Parathyroid adenoma (tissue), 2 donors: ENCODE measurements around the gene RPS26.

Source experiments
- H2AFZ ChIP-seq: fragments of 300-600 bp; sonication (generic); one replicate; pipeline ENCODE4 v1.7.0; 2017; ENCODE audit warnings: antibody characterized with exemption, mild to moderate bottlenecking
- H3K27ac ChIP-seq: fragments of 300-600 bp; sonication (generic); one replicate; pipeline ENCODE4 v1.7.0; 2017
- H3K27me3 ChIP-seq: fragments of 300-600 bp; sonication (generic); one replicate; pipeline ENCODE4 v1.7.0; 2017; ENCODE audit warnings: low read length; ENCODE audit not compliant: control insufficient read depth, insufficient read depth
- H3K36me3 ChIP-seq: fragments of 300-600 bp; sonication (generic); one replicate; pipeline ENCODE4 v1.7.0; 2017; ENCODE audit warnings: low read length; ENCODE audit not compliant: control insufficient read depth, insufficient read depth
- H3K4me1 ChIP-seq: fragments of 300-600 bp; sonication (generic); one replicate; pipeline ENCODE4 v1.7.0; 2017; ENCODE audit warnings: control low read depth
- H3K4me2 ChIP-seq: fragments of 300-600 bp; sonication (generic); one replicate; pipeline ENCODE4 v1.7.0; 2017; ENCODE audit warnings: low read length
- H3K4me3 ChIP-seq: fragments of 300-600 bp; sonication (generic); one replicate; pipeline ENCODE4 v1.7.0; 2017; ENCODE audit warnings: low read depth, low read length
- H3K79me2 ChIP-seq: fragments of 300-600 bp; sonication (generic); one replicate; pipeline ENCODE4 v1.7.0; 2017; ENCODE audit warnings: control low read depth
- H3K9ac ChIP-seq: fragments of 300-600 bp; sonication (generic); one replicate; pipeline ENCODE4 v1.7.0; 2017; ENCODE audit warnings: mild to moderate bottlenecking
- H3K9me3 ChIP-seq: fragments of 300-600 bp; sonication (generic); one replicate; pipeline ENCODE4 v1.7.0; 2017; ENCODE audit warnings: low read length; ENCODE audit not compliant: control insufficient read depth
- TF ChIP-seq, protein P1 (sequence below): fragments of 300-600 bp; sonication (generic); IDR thresholded peaks from one replicate; pipeline ENCODE4 v1.7.0; 2017; ENCODE audit warnings: antibody characterized with exemption, mild to moderate bottlenecking
- donor health status: primary hyperparathyroidism.

Gene RPS26

DNA sequence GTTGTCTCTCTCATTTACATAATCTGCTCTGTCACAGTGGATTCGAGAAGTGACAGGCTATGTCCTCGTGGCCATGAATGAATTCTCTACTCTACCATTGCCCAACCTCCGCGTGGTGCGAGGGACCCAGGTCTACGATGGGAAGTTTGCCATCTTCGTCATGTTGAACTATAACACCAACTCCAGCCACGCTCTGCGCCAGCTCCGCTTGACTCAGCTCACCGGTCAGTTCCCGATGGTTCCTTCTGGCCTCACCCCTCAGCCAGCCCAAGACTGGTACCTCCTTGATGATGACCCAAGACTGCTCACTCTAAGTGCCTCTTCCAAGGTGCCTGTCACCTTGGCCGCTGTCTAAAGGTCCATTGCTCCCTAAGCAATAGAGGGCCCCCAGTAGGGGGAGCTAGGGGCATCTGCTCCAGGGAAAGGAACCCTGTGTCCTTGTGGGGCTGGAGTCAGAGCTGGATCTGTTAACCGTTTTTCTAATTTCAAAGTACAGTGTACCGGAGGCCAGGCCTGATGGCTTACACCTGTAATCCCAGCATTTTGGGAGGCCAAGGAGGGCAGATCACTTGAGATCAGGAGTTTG is 43.3 kb downstream of the RPS26 start:
- Histone ChIP-seq H3K36me3 (no peaks in the 10 kb centered on the region), H3K9me3 (no peaks in the 10 kb centered on the region), H3K4me3 (no peak overlapping the region), H3K4me1 (peaks cover 5% of the 10 kb centered on the region), H3K9ac (no peak overlapping the region), H3K4me2 (no peak overlapping the region), H3K27me3 (no peaks in the 10 kb centered on the region), H3K79me2 (no peaks in the 10 kb centered on the region), H2AFZ (no peak overlapping the region), H3K27ac (no peak overlapping the region)
- TF ChIP-seq, protein P1, sequence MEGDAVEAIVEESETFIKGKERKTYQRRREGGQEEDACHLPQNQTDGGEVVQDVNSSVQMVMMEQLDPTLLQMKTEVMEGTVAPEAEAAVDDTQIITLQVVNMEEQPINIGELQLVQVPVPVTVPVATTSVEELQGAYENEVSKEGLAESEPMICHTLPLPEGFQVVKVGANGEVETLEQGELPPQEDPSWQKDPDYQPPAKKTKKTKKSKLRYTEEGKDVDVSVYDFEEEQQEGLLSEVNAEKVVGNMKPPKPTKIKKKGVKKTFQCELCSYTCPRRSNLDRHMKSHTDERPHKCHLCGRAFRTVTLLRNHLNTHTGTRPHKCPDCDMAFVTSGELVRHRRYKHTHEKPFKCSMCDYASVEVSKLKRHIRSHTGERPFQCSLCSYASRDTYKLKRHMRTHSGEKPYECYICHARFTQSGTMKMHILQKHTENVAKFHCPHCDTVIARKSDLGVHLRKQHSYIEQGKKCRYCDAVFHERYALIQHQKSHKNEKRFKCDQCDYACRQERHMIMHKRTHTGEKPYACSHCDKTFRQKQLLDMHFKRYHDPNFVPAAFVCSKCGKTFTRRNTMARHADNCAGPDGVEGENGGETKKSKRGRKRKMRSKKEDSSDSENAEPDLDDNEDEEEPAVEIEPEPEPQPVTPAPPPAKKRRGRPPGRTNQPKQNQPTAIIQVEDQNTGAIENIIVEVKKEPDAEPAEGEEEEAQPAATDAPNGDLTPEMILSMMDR, result peak; percentile 8

DNA sequence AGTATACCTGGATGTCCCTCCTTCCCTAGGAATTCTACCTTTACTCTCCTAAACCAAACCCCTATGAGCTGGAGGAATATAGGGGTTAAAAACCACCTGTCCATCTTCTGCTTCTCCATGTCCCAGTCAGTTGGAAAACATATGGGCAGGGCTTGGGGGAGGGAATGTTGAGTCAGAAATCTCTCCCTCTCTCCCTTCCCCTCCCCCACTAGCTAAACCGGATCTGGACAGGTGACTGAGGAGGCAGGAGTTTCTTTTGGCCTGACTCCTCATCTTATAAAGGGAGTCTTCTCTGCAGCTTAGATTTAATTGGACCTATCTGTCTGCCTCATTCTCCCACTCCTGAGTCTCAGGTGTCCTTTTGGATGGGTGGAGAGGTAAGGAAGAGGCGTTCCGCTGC is 44.4 kb downstream of the RPS26 start:
- H3K36me3 ChIP-seq, result no peaks in the 10 kb centered on the region
- TF ChIP-seq, protein P1, result no peak
- no peaks in the 10 kb centered on the region for H3K79me2 ChIP-seq
- H3K9me3 ChIP-seq, result no peaks in the 10 kb centered on the region
- H3K27me3 ChIP-seq, result no peaks in the 10 kb centered on the region
- H3K4me1 ChIP-seq, result peaks cover 5% of the 10 kb centered on the region
- no peak overlapping the region for H3K4me3 ChIP-seq
- no peak overlapping the region for H3K9ac ChIP-seq
- no peak overlapping the region for H2AFZ ChIP-seq
- peak overlapping the region; percentile 37 for H3K4me2 ChIP-seq
- no peak overlapping the region for H3K27ac ChIP-seq

DNA sequence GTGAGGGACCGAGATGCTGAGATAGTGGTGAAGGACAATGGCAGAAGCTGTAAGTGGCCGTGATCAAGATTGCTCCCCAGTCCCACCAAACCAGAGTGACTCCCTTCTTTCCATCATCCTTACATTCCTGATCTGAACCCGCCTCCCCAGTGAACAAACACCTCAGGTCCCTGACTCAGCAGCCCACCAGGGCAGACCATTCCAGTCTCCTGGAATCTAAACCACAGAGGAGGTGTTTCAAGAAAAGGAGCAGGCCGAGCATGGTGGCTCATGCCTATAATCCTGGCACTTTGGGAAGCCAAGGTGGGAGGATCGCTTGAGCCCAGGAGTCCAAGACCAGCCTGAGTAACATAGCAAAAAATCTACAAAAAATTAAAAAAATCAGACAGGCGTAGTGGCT is 44.9 kb downstream of the RPS26 start:
- H3K36me3 ChIP-seq, result no peaks in the 10 kb centered on the region
- H3K79me2 ChIP-seq, result no peaks in the 10 kb centered on the region
- H3K9ac ChIP-seq, result no peak overlapping the region
- no peak overlapping the region for H2AFZ ChIP-seq
- H3K27ac ChIP-seq, result no peak overlapping the region
- H3K4me2 ChIP-seq, result peak overlapping the region; percentile 37
- no peaks in the 10 kb centered on the region for H3K9me3 ChIP-seq
- H3K4me3 ChIP-seq, result no peak overlapping the region
- H3K4me1 ChIP-seq, result peaks cover 5% of the 10 kb centered on the region
- TF ChIP-seq, protein P1, result no peak
- H3K27me3 ChIP-seq, result no peaks in the 10 kb centered on the region

DNA sequence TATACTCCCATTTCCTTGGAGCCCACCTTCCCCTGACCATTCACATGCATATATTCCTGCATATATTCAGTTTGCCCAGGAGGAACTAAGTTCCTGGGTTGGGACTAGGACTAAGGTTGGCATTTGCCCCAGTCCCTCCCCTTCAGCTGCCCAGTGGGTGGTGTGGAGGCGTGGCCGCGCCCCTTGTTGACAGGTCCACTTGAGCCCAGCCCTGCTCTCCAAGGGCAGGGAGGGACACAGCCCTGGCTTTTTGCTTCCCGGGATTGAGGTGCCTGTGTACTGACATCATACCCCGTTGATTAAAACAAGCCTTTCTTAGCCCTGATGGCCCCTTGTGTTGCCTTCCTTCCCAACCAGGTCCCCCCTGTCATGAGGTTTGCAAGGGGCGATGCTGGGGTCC is 45.5 kb downstream of the RPS26 start:
- Histone ChIP-seq H3K36me3 (no peaks in the 10 kb centered on the region), H3K4me1 (peaks cover 5% of the 10 kb centered on the region), H3K27me3 (no peaks in the 10 kb centered on the region), H3K9ac (no peak overlapping the region), H2AFZ (peak overlapping the region; percentile 56), H3K27ac (peak overlapping the region; percentile 15), H3K4me3 (no peak overlapping the region), H3K9me3 (no peaks in the 10 kb centered on the region), H3K4me2 (no peak overlapping the region), H3K79me2 (no peaks in the 10 kb centered on the region)
- TF ChIP-seq, protein P1, result no peak
